Activated naive CD4-positive, alpha-beta T cell (primary cell): ENCODE data around the gene LSM11.

ENCODE experiments used
- DNase-seq, 4 experiments: peaks; one replicate each; lab custom pipeline; 2025; lab: John Stamatoyannopoulos, UW

The LSM11 gene

GRCh38 chr5:157772127-157772526 is 28.6 kb downstream of the LSM11 start:
- no peak for DNase-seq

DNA sequence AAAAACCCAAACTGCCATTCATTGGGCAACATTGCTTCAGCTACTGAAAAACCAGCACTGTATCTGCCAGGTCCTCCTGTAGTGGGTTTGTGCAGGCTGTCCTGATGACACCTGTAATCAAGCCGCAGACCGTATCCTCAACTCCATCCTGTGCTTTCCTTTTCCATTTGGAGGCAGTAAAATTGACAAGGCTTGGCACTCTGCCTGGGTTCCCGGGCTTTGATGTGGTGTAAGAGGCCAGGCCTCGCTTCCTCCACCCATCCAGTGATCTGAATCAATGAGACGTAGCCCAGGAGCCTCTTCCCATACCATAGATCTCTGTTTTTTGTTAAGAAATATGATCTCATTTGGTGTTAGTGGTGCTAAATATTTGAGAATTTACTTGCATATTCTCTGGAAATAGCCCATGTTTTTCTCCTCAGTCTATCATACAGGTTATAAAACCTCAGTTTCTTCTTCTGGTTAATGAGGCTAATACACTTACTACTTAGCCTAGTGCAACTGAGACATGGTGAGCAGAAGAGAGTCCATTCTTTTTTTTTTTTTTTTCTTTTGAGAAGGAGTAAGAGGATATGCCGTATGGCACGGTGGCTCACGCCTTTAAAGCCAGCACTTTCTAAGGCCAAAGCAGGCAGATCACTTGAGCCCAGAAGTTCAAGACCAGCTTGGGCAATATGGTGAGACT is 34.8 kb downstream of the LSM11 start:
- DNase-seq: no peak

GRCh38 chr5:157779221-157779620 is 35.7 kb downstream of the LSM11 start:
- DNase-seq: no peak

- DNase-seq: no peak
Measured at GRCh38 chr5:157785801-157786200, 42.3 kb downstream of the LSM11 start.

GRCh38 chr5:157793301-157793700 is 49.8 kb downstream of the LSM11 start:
- no peak for DNase-seq

- DNase-seq: no peak
Measured at GRCh38 chr5:157799578-157799977, 56.1 kb downstream of the LSM11 start.

DNA sequence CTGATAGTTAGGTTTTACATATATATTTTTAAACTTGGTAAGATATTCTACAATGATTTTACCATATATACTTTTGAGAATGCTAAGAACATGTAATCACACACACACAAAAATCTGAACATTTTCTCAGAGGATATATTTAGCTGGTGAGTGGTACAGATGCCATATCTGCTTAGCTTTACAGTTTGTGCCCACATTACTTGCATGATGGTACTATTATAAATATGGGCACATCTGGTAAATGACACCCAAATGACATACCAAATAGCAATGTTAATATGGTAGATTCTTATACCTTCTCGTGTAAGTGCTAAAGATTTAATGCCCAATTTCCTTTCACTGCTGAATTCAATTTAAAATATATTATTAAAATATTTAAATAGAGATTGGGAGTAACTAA is 56.6 kb downstream of the LSM11 start:
- no peak for DNase-seq

GRCh38 chr5:157802736-157803135 is 59.2 kb downstream of the LSM11 start:
- no peak for DNase-seq

DNA sequence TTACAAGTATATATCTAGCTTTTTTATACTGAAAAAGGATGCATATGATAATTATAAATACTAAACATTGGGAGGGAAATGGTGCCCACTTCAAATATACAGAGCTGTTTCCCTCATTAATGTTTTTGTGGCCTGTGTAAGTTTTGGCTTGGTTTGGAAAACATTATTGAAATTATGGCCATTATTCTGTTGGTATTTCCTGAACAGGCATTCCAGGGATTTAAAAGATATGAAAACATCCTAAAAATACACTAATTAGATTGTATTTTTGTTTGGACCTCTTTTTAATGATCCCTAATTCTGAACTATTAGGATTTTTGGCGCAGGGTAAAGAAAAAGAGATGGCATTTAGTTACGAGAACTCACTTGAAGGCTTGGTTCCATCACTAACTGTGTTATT is 64.5 kb downstream of the LSM11 start:
- no peak for DNase-seq
